Putamen (tissue), 1 donor: Measurements from ENCODE around the gene CCDC126.
"Not testable (repeated sequence)": the region's sequence is repeated elsewhere in the genome, so short reads cannot be mapped to it uniquely, and the experiment has no call there.

Experiments
- DNase-seq: peaks from one replicate; pipeline ENCODE4 v3.0.0-alpha.2; 2016; ENCODE audit warnings: low spot score

The CCDC126 gene

DNA sequence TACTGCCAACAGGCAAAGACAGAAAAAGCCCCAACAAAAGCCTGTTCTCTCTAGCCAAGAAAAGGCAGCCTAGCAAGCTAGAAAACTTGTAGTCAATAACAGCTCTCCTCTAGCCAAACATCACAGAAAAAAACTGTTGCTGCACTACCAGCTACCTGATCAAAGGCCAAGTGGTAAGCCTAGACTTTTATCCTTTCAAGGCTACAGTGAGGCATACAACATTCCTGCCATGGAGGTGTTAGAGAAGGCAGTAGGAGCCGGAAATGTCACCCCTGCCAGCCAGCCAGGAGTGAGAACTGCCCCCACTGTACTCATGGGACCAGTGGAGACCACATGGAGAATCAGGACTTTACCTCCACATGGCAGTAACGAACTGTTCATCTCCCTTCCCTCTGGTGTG lies 31.2 kb downstream of the CCDC126 start:
- no peak for DNase-seq

DNA sequence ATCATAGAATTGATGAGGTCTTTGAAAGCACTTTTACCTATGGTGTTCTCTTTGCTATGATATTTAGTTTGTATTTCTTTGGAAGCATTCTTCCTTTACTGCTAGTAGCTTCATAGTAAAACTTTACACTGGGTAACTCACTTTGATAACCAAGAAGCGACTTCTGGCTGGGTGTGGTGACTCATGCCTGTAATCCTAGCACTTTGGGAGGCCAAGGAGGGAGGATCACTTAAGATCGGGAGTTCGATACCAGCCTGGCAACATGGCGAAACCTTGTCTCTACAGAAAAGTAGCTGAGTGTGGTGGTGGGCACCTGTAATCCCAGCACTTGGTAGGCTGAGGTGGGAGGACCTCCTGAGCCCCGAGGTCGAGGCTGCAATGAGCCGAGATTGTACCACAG lies 36.2 kb downstream of the CCDC126 start:
- no peak for DNase-seq

DNA sequence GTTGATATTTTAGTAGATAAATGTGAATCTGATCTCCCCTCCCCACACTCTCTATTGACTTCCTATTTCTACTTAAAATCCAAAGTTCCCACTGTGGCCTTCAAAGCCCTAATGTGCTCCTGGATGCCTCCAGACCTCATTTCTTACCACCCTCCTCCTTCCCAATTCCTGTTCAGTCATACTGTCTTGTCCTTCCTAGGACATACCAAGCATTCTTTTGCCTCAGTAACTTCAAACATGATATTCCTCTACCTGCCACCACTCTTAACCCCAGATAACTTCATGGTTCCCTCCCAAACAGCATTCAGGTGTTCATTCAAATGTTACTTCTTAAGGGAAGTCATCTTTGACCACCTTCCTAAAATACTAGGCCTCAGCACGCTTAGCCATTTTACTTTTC lies 48.6 kb downstream of the CCDC126 start:
- no peak for DNase-seq

DNA sequence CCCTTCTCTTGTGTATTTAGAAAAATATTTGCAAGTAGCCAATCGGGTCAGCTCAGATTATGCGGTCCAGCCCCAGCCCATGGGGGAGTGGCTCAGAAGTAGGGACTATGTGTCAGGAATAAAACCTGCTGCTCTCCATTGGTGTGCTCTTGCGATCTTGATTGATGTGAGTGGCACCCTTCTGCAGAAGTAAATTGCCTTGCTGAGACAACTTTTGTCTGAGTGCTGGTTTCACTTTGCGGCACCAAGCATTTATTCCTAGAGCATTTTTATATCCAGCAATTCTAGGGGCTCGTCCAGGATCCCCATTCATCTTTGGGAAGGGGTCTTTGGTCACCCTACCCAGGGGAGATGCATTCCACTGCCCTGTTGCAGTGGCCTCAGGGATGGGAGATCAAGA lies 56.8 kb downstream of the CCDC126 start:
- no peak for DNase-seq

DNA sequence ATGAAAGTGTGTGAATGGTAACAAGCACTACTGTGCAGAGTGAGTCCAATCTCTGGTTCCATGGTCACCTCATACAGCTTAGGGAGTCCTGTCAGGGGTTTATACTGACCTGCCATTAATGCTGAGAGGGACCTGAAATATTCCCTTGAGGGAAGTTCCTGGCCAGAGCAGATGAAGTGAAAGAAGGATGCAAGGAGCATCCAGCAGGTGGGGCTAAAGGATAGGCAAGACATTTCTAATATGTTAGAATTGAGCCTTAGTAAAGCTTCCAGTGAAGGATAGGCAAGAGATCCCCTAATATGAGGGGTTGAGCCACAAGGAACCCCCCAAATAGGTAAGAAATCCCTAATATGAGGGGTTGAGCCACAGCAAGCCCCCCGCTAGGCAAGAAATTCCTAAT lies 57.3 kb downstream of the CCDC126 start:
- DNase-seq, result no peak

DNA sequence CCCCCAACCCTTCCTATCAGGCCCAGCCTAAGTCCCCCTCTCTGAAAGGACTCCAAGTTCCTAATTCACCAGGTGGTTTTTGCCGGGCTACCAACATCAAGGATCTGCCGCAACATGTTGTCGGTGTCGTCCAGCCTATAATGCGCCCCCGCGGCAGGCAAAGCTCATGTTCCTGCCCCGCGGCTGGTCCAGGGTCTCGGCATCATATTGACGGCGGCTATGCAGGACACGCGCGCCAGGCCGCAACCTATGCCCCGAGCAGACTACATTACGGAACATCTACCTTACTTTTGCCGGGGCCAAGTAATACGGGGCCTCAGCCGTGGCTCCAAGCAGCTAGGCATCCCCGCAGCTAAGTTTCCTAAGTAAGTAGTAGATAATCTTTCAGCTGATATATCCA lies 58.3 kb downstream of the CCDC126 start:
- DNase-seq, result no peak

DNA sequence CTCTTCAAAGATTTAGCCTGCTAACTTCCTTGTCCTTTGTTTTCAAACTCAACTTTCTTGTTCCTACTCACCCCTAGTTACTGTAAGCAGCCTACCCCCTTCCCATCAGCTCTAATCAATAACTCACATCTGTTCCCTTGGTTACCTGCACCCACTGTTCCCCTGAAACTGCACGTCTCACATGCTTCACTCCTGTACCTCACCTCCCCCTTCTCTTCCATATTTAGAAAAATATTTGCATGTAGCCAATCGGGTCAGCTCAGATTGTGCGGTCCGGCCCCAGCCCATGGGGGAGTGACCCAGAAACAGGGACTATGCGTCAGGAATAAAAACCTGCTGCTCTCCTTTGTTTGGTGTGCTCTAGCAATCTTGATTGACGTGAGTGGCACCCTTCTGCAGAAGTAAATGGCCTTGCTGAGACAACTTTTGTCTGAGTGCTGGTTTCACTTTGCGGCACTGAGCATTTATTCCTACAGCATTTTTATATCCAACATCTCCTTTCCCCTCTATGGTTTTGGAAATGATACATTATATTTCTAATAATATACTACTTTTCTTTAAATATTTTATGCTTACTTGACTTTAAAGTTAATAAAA lies 61.7 kb downstream of the CCDC126 start:
- no peak for DNase-seq

DNA sequence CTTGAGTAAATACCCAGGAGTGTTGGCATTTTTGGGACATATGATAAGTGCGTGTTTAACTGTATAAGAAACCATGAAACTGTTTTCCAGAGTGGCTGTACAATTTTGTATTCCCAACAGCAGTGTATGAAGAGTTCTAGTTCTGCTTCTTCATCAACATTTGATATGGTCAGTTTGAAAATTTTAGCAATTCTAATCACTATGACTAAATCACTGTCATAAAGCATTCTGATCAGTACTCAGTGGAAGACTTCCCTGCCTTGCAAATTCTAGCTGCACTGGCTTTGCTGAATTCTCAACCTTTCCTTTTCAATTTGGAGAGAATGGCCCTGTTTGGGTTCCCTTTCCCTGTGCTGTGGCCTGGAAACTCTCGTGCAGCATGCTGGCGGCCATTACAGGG lies 64.2 kb downstream of the CCDC126 start:
- DNase-seq, result no peak

DNA sequence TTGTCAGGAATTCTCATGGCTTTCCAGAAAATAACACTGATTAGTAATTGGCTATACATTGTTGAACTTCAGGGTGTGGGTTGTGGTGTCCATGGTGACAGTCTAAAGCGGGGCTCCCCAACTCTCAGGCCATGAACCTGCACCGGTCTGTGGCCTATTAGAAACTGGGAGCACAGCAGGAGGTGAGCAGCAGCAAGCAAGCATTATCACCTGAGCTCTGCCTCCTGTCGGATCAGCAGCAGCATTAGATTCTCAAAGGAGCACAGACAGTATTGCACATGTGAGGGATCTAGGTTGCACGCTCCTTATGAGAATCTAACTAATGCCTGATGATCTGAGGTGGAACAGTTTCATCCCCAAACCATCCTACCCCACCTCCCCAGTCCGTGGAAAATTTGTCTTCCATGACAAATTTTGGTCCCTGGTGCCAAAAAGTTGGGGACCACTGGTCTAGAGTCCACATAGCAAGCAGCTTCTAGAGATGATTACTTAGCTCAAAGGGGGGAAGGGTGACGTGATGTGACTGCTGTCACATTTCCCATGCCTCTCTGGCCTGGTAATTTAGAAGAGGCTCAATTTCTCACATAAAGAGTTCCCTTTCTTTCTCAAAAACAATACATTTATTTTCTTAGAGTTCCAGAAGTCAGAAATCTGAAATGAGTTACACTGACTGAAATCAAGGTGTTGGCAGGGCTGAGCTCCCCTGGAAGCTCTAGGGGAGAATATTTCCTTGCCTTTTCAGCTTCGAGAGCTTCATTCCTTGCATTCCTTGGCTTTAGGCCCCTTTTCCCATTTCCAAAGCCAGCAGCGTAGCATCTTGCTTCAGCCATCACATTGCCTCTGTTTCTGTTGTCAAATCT lies 65.2 kb downstream of the CCDC126 start:
- no peak for DNase-seq

DNA sequence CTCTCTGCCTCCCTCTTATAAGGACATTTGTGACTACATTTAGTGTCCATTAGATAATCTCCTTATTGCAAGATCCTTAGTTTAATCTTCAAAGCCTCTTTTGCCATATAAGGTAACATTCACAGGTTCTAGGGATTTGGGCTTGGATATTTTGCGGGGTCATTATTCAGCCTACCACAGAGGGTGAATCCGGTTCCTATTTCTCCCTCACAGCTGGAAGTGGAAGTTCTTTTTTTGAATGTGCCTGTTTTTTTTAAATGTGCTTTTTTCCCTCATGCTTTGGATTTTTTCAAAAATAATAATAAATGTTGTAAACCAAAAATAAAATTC lies 65.8 kb downstream of the CCDC126 start:
- DNase-seq, result no peak

DNA sequence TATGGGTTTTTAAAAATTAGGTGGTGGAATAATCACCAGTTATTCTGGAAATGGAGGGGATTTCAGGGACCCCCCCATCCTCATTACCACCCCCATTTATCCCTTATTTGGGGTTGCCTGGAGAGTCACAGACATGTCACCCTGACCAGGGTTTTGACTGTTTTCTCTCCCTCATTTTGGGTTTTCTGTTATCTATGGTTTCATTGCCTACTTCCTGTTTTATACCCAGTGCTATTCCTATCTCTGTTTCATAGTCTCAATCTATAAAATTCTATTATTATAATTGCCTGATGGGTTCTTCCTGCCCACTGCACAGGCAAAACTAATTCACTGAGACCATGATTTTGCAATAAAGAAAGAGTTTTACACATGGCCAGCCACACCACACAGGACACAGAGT lies 66.9 kb downstream of the CCDC126 start:
- DNase-seq, result no peak

DNA sequence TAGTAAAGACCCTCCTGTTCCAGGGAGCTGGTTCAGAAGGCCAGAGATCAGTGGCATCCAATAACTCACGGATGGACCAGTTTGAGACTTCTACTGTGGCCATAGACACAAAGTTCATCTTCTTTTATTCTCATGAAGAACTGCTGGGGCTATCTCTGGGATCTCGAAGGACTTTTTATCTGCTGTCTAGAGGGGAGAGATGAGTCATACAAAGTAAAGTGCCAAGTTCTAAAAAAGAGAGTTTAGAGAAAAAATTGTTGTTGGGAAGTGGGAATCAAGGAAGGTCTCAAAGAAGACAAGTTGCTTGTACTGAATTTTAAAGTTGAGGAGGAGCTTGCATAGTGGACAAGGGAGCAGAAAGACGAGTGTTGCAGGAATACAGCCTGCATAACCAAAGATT lies 74.9 kb downstream of the CCDC126 start:
- no peak for DNase-seq

DNA sequence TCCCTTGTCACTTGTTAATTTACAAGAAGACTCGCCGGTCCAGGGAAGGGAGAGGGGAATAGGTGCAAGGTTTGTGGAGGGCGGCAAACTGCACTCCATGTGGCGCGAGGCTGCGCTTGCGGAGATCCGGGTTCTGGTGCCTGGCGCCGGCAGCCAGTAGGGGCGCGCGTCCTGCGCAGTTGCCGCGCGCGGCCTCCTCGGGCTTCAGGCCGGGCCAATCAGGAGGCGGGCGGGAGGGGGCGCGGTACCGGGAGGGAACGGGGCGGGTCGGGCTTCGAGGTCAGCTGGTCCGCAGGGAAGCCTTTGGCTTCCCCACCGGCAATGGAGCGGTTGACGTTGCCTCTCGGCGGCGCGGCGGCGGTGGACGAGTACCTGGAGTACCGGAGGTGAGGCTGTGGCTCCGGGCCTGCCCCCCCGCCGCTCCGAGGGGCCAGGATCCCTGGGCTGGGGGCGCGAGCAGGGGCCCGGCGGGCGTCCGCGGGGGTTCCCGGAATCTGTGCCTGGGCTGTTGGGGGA lies 82.8 kb downstream of the CCDC126 start, which contains the start of gene FAM221A:
FAM221A (plus strand) TSS at position 302 of the 516 bp plus-strand sequence; CDS start at position 322, 20 bp downstream.
- peak; percentile 89 for DNase-seq

DNA sequence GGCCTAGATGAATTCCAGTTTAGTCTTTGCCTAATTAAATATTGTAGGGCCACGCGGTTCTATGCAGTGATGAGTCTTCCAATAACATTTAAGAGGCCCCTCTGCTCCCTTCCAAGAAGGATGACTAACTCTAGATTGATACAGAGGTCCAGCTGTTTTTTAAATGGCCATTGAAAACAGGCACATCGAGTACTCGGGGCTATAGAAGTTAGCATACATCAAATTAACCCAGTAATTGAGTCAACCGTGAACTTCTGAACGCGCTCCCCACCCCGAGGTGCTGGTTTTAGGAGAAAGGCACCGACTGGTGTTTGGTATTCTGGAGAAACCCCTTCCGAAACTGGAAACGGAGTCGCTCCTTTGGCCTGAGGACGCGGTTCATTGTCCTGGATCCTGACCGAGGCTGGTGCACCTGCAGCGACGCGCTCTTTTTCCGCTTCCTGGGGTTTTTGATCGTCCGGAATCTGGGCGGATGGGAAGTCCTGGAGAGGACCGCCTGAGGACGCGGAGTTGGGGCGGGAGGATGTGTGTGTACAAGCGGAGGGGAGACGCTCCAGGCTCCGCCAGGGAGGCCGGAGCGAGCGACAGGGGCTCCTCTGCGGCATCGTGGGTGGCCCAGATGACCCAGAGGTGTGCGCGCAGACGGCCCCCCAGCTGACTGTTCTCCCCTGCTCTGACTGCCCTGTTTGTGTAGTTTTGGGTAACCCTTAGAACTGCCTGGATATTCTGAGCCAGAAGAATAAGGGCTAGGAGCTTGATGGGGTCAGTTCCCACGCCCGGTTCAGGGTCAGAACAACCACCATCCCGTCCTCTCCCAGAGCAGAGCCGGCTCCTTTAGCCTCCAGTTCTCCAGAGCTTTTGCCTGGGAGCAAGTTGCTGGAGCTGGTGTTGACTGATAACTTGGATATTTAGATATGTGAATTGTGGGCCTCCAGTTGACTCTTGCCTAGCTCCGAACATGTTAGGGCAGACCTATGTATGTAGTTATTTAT lies 83.5 kb downstream of the CCDC126 start:
- DNase-seq, result peak; percentile 34

DNA sequence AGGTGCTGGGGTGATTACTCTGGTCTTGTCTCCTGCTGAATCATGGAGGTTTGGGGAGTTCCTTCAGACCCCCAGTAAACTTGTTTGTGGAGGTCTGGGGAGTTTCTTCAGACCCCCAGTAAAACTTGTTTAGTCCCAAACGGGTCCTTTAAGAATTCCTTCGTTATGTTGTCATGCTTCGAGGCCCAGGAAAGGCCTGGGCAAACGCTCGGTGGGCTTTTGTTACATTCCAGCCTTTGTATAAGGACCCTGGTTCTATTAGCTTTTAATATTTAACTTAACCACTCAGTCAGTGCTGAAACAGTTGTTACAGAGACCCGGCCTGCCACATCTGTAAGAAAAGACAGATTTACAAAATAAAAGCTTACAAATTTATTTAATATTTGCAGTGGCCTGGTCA lies 86.9 kb downstream of the CCDC126 start:
- not testable (repeated sequence) for DNase-seq

DNA sequence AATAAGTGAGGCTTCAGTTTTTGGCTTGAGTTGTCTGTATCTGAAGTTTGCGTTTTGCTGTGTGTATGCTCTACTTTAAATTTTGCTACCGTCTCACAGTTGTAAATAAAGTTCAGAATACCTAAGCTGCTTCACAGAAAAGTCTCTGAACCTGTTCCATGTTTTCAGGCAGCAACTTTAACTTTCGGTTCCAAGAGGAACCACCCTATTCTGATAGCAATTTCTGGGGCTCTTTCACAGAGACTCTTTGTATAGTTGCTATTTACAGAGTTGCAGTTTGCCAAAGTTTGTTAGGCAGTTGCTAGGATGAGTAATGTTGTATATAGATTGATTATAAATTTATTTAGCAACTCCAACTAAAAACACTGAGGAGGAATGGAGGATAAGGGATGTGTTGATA lies 88.5 kb downstream of the CCDC126 start:
- no peak for DNase-seq

DNA sequence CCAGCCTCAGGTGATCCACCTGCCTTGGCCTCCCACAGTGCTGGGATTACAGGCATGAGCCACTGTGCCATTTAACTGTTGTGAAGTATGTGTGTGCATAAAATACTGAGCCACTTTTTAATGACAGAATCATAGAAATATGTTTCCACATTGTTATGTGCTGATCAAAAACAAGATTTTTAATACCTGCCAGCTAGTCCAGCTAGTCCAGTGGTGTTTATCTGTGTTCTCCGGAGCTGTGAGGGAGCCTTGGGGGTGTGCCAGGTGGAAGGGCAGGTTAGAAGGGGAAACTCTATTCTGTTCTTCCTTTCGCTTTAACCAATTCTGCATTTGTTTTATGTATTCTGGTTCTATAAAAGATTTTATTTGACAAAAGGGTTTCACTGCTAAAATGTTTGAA lies 89.8 kb downstream of the CCDC126 start:
- no peak for DNase-seq

DNA sequence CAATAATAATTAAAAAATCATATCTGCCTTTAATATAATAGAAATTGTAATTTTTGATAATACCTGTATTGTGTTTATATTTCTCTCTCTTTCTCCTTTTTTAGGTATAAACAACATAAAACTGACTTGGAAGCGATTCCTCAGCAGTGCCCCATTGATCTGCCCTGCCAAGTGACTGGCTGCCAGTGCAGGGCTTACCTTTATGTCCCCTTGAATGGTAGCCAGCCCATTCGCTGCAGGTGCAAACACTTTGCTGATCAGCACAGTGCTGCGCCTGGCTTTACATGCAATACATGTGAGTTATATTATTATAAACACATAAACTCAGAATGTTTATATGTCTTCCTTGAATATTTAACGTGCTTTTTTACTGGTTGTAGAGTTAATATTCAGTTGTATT lies 92.0 kb downstream of the CCDC126 start:
- no peak for DNase-seq

DNA sequence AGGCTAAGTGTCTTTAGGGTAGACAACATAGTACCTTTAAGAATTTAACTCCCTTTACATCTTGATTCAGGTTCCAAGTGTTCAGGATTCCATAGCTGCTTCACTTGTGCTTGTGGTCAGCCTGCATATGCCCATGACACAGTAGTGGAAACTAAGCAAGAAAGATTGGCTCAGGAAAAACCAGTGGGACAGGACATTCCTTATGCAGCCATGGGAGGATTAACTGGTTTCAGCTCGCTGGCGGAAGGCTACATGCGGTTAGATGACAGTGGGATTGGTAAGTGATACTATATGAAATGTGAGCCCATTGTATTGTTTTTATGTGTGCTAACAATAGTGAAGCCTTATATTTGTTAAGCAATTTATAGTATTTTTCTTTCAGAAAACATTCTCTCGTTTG lies 94.1 kb downstream of the CCDC126 start:
- DNase-seq, result no peak

DNA sequence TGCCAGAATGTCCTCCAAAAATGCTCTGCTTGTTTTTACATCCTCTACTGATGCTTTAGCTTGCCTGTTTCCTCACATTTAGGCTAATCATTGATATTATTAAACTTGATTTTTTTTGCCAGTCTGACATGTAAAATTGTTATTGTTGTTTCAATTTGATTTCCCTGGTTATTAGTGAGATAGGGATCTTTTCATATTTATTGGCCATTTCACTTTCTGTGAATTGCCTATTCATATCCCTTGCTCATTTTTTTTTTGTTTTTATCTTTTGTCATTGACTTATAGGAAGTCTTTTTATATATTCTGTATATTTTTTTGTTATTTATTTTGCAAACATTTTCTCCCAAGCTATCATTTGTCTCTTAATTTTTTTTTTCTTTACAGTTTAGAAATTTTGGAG lies 96.0 kb downstream of the CCDC126 start:
- no peak for DNase-seq
